Muscle layer of duodenum (tissue), 2 donors: Measurements from ENCODE around the gene HIPK3.

Experiments used
- H3K27ac ChIP-seq: one replicate; pipeline ENCODE4 v1.7.0; 2013; ENCODE audit warnings: mild to moderate bottlenecking, low read length
- H3K27me3 ChIP-seq: one replicate; pipeline ENCODE4 v1.7.0; 2013; ENCODE audit warnings: low read depth, mild to moderate bottlenecking, control low read depth, low read length
- H3K36me3 ChIP-seq, 2 donors: one replicate each; pipeline ENCODE4 v1.7.0; 2013; ENCODE audit warnings: low read length in 2 of 2, control low read depth in 1 of 2, mild to moderate bottlenecking in 1 of 2; ENCODE audit not compliant: insufficient read depth in 2 of 2, control insufficient read depth in 1 of 2
- H3K4me1 ChIP-seq, 2 donors: one replicate each; pipeline ENCODE4 v1.7.0; 2013; ENCODE audit warnings: low read length in 2 of 2, mild to moderate bottlenecking in 2 of 2, control low read depth in 1 of 2, moderate library complexity in 1 of 2; ENCODE audit not compliant: insufficient read depth in 2 of 2, control insufficient read depth in 1 of 2
- H3K4me3 ChIP-seq, 2 donors: one replicate each; pipeline ENCODE4 v1.7.0; 2013; ENCODE audit warnings: low read length in 2 of 2, low read depth in 1 of 2, mild to moderate bottlenecking in 1 of 2
- H3K9me3 ChIP-seq, 2 donors: one replicate each; pipeline ENCODE4 v1.7.0; 2013; ENCODE audit warnings: low read length in 2 of 2, control low read depth in 1 of 2, mild to moderate bottlenecking in 1 of 2; ENCODE audit not compliant: control insufficient read depth in 1 of 2
- donor health status: healthy.

HIPK3 gene

DNA sequence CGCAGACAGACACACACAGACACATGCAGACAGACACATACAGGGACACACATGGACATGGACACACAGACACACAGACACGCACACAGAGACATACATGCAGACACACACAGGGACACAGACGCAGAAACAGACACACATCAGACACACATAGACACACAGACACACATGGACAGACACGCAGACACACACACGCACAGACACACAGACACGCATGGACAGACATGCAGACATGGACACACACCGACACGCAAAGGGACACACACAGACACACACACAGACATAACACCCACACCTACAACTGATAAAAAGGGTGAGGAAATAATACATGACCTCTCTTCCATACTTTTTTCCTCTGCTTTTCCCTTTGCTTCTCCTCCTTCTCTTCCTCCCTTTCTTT is 146.2 kb downstream of the HIPK3 start:
- Histone ChIP-seq H3K27ac (no peak overlapping the region), H3K9me3 (no peaks in the 10 kb centered on the region), H3K36me3 (no peaks in the 10 kb centered on the region), H3K27me3 (no peaks in the 10 kb centered on the region), H3K4me3 (no peak overlapping the region), H3K4me1 (no peaks in the 10 kb centered on the region)

DNA sequence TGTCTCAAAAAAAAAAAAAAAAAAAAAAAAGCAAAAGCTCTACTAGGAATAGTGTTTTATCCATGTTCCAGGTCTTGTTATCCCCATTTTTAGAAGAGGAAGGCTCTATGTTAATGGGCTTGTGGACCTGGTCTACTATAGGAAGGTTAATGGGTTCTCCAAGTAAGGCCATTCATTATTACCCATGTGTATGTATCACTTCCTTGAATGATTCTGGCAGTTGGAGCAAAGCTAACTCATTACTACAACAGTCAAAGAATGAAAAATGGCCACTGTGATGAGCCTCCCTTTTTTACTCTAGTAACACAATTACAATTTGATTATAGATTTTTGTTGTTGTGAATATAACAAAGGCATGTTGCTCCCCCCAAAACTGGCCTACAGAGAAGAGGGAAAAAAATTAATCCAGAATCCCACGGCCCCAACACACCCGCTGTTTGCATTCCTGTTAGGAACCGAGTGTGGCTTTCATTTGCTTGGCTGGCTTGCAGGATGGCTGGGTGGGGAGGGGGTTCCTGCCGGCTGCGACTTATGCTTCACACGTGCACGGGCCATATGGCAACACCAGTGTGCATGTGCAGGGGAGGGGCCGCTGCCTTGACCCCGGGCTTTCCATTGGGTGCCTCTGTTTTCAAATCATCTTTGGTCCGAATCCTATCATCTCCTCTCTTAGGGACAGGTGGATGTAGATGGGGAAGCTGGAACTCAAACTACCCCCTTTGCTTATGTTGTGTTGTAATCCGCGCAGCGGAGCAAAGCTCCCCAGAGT is 148.8 kb downstream of the HIPK3 start:
- Histone ChIP-seq H3K36me3 (no peaks in the 10 kb centered on the region), H3K27ac (no peak overlapping the region), H3K27me3 (no peaks in the 10 kb centered on the region), H3K9me3 (no peaks in the 10 kb centered on the region), H3K4me1 (no peaks in the 10 kb centered on the region), H3K4me3 (no peak overlapping the region)
